Measurements from ENCODE around the gene RPL41.
A peak's percentile ranks its signal among the peaks of the same experiment; 100 is the strongest.

RPL41 gene

GRCh38 chr12:56127888-56128669, 11.6 kb downstream of the RPL41 start, which contains the start of gene ESYT1:
Gene ESYT1 (plus strand): TSS chr12:56128267. CDS start chr12:56128320, 53 bp downstream.
- peak; percentile 98 for DNase-seq (ENCODE audit: low spot score)

DNA sequence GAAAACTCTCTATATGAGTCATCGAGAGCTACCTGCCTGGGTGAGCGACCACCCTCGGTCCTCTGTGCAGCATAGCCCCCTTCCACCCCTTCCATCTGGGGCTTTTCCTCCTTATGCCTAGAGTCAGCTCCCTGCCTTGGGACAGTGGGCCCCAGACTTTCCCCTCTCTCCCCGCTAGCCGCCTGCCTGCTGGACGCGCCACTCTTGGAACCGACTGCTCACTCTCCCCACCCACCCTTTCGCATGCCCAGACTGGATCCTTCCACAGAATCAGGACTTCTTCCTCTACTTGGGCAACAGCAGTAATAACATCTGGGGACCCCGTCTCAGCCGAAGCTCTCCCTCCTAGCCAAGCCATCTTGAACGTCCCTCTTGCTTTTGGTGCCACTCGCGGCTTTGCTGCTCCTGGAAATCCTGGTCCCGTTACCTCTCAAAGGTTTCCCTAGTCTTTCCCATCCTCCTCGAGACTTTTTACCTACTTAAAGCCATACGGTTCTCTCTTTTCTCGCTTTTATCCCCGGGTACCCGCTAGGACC, 12.3 kb downstream of the RPL41 start:
- no peak for DNase-seq (ENCODE audit: low spot score)

DNA sequence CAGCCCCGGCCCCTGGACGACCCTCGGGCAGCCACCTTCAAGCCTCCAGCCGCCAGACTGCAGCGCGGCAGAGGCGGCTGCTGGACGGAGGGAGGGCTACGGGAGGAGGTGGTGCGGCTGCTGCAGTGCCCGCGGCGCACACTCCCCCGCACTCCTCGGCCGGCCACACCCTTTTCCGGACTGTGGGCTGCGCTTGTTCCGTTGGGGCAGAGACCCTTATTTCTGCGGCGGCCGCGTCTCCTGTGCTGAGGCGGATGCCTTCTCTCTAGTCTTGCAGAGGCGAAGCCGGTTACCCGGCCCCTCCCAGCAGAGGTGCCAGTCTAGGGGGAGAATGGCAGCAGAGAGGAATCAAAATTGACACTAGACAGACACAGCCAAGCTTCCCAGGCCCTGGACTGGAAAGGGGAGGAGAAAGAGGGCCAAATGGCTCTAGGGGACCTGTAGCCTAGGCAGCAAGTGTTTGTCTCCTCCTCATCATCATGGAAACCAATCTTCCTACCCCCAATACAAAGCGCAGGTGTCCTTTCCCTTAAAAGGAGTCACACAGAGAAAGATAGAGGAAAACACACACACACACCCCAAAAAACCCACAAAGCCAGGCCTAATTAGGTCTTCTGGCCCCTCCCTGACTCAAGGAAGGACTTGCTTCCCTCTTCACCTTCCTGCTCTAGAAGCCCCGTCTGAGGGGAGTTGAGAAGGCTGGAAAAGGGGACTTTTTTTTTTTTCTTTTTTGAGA, 12.9 kb downstream of the RPL41 start:
- peak; percentile 52 for DNase-seq (ENCODE audit: low spot score)

GRCh38 chr12:56129942-56130495, 13.6 kb downstream of the RPL41 start:
- DNase-seq (ENCODE audit: low spot score), result no peak

- DNase-seq (ENCODE audit: low spot score), result no peak
These were observed 14.4 kb downstream of the RPL41 start for GRCh38 chr12:56130876-56131275.

DNA sequence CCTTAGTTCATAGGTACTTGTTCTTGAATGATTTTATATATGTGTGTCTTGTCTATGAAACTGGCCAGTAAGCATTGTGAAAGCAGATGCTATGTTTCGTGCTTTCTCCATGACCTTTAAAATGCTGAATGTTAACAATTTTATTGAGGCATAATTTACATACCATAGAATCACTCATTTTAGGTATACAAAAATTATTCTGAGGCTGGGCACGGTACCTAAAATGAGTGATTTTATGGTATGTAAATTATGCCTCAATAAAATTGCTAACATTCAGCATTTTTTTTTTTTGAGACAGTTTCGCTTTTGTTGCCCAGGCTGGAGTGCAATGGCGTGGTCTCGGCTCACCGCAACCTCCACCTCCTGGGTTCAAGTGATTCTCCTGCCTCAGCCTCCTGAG, 18.5 kb downstream of the RPL41 start:
- DNase-seq (ENCODE audit: low spot score), result no peak

DNA sequence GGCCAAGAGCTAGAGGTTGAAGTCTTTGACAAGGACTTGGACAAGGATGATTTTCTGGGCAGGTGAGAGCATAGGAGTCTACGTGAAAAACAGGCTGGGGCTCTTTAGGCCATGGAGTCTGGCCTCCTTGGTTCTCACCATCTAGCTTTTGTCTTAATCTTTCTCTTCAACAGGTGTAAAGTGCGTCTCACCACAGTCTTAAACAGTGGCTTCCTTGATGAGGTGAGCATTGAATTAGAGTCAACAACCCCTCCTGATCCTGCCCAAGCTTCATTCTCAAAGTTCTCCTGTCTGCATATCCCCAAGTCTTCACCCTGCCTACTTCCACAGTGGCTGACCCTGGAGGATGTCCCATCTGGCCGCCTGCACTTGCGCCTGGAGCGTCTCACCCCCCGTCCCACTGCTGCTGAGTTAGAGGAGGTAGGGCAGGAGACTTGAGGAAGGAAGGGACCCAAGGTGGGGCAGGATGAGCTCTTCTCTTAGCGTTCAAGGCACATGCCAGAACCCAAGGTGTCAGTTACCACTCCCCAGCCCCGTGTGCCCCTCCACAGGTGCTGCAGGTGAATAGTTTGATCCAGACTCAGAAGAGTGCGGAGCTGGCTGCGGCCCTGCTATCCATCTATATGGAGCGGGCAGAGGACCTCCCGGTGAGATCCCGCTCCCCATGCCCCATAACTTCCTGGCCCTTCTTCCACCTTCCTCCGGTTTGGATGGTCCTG, 21.6 kb downstream of the RPL41 start:
- DNase-seq (ENCODE audit: low spot score), result no peak

DNA sequence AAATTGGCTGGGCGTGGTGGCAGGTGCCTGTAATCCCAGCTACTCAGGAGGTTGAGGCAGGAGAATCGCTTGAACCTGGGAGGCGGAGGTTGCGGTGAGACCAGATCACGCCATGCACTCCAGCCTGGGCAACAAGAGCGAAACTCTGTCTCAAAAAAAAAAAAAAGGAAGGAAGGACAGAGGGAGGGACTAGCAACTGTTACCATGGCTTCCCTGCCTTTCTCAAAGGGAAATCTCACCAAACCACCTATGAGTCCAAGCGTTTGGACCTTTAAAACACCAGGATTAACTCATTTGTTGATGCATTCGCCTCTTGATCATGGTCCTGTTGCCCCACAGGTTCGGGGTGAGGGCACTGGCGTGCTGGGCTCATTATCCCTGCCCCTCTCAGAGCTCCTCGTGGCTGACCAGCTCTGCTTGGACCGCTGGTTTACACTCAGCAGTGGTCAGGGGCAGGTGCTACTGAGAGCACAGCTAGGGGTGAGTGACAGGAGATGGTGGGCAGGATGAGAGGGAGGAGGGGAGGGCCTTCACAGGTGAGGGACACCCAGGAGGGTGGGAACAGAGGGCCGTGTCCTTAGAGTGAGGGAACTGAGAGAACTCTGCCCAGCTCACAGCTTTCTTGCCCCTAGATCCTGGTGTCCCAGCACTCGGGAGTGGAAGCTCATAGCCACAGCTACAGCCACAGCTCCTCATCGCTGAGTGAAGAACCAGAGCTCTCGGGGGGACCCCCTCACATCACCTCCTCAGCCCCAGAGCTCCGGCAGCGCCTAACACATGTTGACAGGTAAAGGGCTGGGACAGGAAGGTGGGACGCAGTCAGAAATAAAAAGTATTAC, 25.7 kb downstream of the RPL41 start:
- no peak for DNase-seq (ENCODE audit: low spot score)

- DNase-seq (ENCODE audit: low spot score), result no peak
These were observed 26.8 kb downstream of the RPL41 start for GRCh38 chr12:56143217-56143616.

DNA sequence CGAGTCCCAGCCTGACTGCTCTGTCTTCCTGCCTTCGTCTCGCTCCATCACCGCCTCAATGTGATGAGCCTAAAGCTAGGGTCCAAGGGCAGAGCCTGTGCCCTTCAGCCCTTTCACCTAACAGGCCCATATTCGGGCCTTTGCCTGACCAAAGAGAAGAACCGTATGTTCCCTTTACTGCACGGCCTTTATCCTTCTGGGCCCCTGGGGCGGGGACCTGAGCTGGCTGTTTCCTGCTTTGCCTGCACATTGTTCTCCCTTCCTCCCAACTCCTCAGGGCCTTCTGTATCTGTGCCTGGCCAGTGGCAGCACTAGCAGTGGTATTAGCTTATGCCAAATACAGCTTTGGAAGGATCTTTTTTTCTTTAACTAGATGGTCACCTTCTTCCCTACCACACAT, 27.4 kb downstream of the RPL41 start:
- no peak for DNase-seq (ENCODE audit: low spot score)

DNA sequence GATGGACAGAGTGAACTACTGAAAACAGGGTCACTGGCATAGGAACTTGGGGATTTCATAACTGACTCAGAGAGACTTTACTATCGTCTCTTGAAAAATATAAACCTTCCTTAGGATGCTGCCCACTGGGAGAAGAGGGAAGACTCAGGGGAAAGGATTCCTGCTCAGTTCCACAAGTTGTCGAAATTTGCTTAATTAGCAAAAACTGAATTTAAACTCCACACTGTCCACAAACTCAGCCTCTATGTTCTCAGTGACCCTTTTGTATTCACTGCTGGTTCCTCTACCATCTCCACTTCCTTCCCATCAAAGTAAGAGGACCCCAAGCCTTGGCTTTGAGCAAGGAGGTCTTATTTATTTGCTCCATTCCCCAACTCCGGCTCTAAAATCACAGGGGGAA, 28.8 kb downstream of the RPL41 start:
- no peak for DNase-seq (ENCODE audit: low spot score)

- DNase-seq (ENCODE audit: low spot score), result no peak
These were observed 30.3 kb downstream of the RPL41 start for GRCh38 chr12:56146492-56147460.

DNA sequence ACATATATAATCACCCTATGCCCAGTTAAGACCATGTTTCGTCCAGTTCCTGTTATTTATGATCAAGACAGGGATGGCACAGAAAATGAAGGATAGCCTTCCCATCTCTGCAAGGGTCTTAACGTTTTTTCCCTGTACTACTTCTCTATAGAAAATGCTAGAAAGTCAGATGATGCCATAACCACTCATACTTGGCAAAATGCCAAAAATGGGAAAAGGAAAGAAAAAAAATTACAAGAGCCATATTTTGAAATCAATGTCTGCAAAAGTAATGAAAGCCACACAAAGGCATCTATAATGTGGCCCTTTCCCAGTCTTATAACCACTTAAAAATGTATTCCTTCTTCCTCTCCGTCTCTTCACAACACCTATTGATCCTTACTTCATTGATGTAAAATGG, 34.1 kb downstream of the RPL41 start:
- DNase-seq (ENCODE audit: low spot score), result peak; percentile 68

- peak; percentile 65 for DNase-seq (ENCODE audit: low spot score)
These were observed 35.3 kb downstream of the RPL41 start for GRCh38 chr12:56151672-56152131.

- peak; percentile 92 for DNase-seq (ENCODE audit: low spot score)
These were observed 35.8 kb downstream of the RPL41 start, which contains the start of gene MYL6B for GRCh38 chr12:56152132-56152755. Gene MYL6B (plus strand): TSS chr12:56152587. CDS start chr12:56153919, 1,332 bp downstream.

DNA sequence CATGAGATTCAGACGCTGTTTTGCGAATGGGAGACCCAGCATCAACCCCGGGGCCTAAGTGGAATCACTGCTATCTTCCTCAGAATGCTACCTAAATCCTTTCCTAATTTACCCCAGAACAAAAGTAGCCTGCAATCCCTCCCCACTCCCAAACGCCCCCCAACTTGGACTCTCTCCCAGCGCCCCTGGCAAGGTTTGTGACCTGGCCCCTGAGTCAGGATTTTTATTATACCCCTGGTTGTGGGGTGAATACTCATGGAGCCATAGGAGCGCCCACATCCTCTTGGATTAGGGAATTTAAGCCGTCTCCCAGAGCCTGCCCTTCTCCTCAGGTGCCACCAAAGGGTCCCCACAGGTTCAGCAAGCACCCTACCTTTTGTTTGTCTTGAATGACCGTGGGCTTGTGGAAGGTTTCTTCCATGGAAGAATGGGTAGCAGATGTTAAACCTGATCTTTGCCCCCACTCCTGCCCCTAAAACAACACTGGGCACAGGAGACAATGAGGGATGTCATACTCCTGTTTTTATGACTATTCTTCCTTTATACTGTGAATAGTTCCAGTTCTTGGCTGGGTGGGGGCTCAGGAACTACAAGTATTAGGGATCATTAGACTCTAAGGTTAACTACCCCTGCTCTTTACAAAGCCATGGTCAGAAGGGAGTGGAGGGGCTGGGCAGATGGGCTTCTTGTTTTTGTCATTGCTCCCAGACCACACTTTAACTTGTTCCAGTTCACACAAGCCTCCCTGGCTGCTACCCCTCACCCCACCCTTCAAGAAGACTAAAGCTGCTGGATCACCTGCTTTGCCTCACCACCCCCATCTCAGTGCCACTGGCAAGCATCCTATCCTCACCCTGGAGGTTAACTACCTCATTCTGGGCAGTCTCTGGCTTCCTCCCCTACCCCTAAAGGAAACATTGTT, 36.6 kb downstream of the RPL41 start:
- no peak for DNase-seq (ENCODE audit: low spot score)

- no peak for DNase-seq (ENCODE audit: low spot score)
These were observed 37.2 kb downstream of the RPL41 start for GRCh38 chr12:56153678-56154065.

DNA sequence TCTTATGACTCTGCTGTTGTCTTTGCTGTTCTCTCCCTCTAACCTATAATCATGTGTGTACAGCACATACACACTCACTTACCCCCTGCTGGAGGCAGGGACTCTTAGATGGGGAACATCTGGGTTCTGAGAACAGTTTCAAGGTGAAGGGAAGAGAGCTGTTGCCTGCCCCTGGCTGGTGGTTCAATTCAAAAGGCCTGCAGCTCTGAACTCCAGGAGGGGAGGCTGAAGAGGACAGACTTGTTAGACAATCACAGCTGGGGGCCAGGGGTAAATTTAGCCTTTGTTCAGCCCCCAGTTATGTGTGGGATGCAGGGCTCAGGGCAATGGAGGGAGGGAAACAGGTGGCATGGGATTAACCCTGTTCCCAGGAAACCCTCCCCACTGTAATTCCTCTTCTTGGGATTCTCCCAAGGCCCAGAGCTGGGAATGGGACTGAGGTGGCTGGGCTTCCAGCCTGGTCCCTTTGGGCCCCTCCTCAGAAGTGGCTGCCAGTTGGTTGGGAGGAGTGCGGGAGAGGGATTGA, 37.9 kb downstream of the RPL41 start:
- DNase-seq (ENCODE audit: low spot score), result no peak

Measured in hematopoietic multipotent progenitor cell treated with erythropoietin and hydrocortisone succinate and interleukin-3 and kit ligand, for 15 days (in vitro differentiated cells).